ENCODE data around the gene COL16A1. TPM values are rescaled to one million over a fixed set of nuclear protein-coding genes. Genes with fewer than 3 reads are reported as not detected.

COL16A1 gene
- total and polyA plus RNA-seq, 2 of the 4 experiments (the other 2 are of a cell fraction) = 34.2 to 62.8 TPM

- H2BK120ac ChIP-seq (ENCODE audit: low read depth, low read length) = 0 out of 2 replicates have a peak overlapping the region, but pooled peaks have one; percentile 15
Observed at GRCh38 chr1:31643976-31644559, 59.7 kb downstream of the COL16A1 start.

More at GRCh38 chr1:31643976-31644559, 59.7 kb downstream of the COL16A1 start:
- H3K18ac ChIP-seq (ENCODE audit: low read depth, low read length) = no peak overlapping the region; the same call in 1 of the 2 replicates
- H3K9me3 ChIP-seq (ENCODE audit: control insufficient read depth, insufficient read depth, low read length) = no peaks in the 10 kb centered on the region
- peak overlapping the region; percentile 84 for H2AK5ac ChIP-seq (ENCODE audit: low read depth, low read length)
- CTCF ChIA-PET = interaction anchor here (1.0 to 1.9 kb wide), 3 partner anchors 14 to 102 kb away, joined by 3 to 5 read pairs (median 4); partner anchors contain the start of gene COL16A1
- H3K79me1 ChIP-seq (ENCODE audit: low read depth in 1 of 2, low read length in 2 of 2) = peaks cover 21 to 53% of the 10 kb centered on the region in 2 experiments
- DNase-seq (no peak), ATAC-seq (ENCODE audit: low read depth) (no peak)
- peak overlapping the region; percentile 57 for H3K14ac ChIP-seq (replicated peaks; ENCODE audit: low read depth, low read length)
- H3K23ac ChIP-seq (ENCODE audit: low read depth, low read length) = peak overlapping the region; percentile 75
- H3K27ac ChIP-seq (ENCODE audit: insufficient read depth, low read length) = peak overlapping the region; percentile 86
- H2BK15ac ChIP-seq (ENCODE audit: low read depth, low read length) = peak overlapping the region; percentile 12; the same call in 1 of the 3 replicates
- H2BK20ac ChIP-seq (ENCODE audit: low read depth, low read length) = no peak overlapping the region
- H3K4me2 ChIP-seq (ENCODE audit: low read depth, low read length) = peak overlapping the region; percentile 91
- peak overlapping the region; percentile 99 for H4K8ac ChIP-seq (ENCODE audit: low read depth in 2 of 2, low read length in 2 of 2)
- peak overlapping the region; percentile 98 for H2AFZ ChIP-seq (replicated peaks; ENCODE audit: low read length, poor library complexity)
- in situ Hi-C loops (cut with MboI; ENCODE audit: low sequenced_read_pairs) (no loop called here), dilution Hi-C loops (cut with HindIII; ENCODE audit: low sequenced_read_pairs, unreplicated experiment) (no loop called here), intact Hi-C loops (cut with micrococcal nuclease) (no loop called here)
- peak overlapping the region; percentile 94 for H2BK5ac ChIP-seq (ENCODE audit: low read depth, low read length, poor library complexity, severe bottlenecking)
- no peaks in the 10 kb centered on the region for H3K36me3 ChIP-seq (ENCODE audit: control insufficient read depth, insufficient read depth, low read length)
- POLR2A ChIA-PET (ENCODE audit: unreplicated experiment) = no interaction called here
- peaks cover 15% of the 10 kb centered on the region for H3K9me1 ChIP-seq (ENCODE audit: insufficient read depth, low read length)
- no TSS peak for BruUV-seq (replicated peaks)
- H4K20me1 ChIP-seq (ENCODE audit: insufficient read depth, low read length) = peaks cover 12% of the 10 kb centered on the region
- TF ChIP-seq POLR2A (IDR thresholded peaks at IDR 0.05; ENCODE audit: low read depth, low read length) (peak; percentile 89), RAD21 (IDR thresholded peaks at IDR 0.05; ENCODE audit: low read length) (no peak)
- H3K4me3 ChIP-seq (ENCODE audit: insufficient read depth, low read depth, low read length) = peak overlapping the region; percentile 65
- H3K9ac ChIP-seq (ENCODE audit: low read depth, low read length) = peak overlapping the region; percentile 93
- H4K5ac ChIP-seq (ENCODE audit: low read depth, low read length) = peak overlapping the region; percentile 84
- 7% methylated on average over 7 of the region's 18 CpGs; no CpG with 5 or more reads in 1 of the 2 experiments for WGBS, 2 experiments (ENCODE audit: extremely low coverage in 2 of 2, insufficient read length in 1 of 2)
- peak overlapping the region; percentile 89 for H3K4ac ChIP-seq (ENCODE audit: low read depth, low read length)
- peak overlapping the region; percentile 99 for H2AK9ac ChIP-seq (replicated peaks; ENCODE audit: low read depth, low read length, poor library complexity)
- H3K4me1 ChIP-seq (ENCODE audit: control insufficient read depth, insufficient read depth, low read length) = peaks cover 13% of the 10 kb centered on the region
- H3K56ac ChIP-seq (ENCODE audit: extremely low read depth, insufficient read depth, low read length) = peak overlapping the region; percentile 88
- H4K91ac ChIP-seq (ENCODE audit: insufficient read depth, low read depth, low read length) = peak overlapping the region; percentile 90
- no peaks in the 10 kb centered on the region for H3K27me3 ChIP-seq (ENCODE audit: control insufficient read depth, insufficient read depth, low read length)

Data from IMR-90 (cell line).